Fibroblast of lung (primary cell): ENCODE data around the gene RTKN2.

Experiments used
- CTCF ChIP-seq, 2 donors: IDR thresholded peaks in 1 of 2; conservative IDR thresholded peaks in 1 of 2; 1 replicate in 1 of 2; 2 replicates in 1 of 2; pipeline ENCODE4 v1.5.1; 2011 to 2012; ENCODE audit warnings: low read length in 2 of 2, control low read depth in 1 of 2, inconsistent platforms in 1 of 2, low read depth in 1 of 2, mild to moderate bottlenecking in 1 of 2
- EZH2 ChIP-seq: IDR thresholded peaks from 2 replicates; pipeline ENCODE4 v1.5.1; 2012; ENCODE audit warnings: low read length, control low read depth, mild to moderate bottlenecking; ENCODE audit errors: missing control alignments

GRCh38 chr10:62270020-62270419, 1.4 kb upstream of the RTKN2 start:
- TF ChIP-seq CTCF (conservative IDR thresholded peaks at IDR 0.05 in 1 of 2, IDR thresholded peaks at IDR 0.05 in 1 of 2; ENCODE audit: low read depth in 1 of 2, low read length in 2 of 2) (no peak), EZH2 (no peak)
